HepG2 (cell line): ENCODE data around the gene PTPN2. TPM values are rescaled to one million over a fixed set of nuclear protein-coding genes. Genes with fewer than 3 reads are reported as not detected.

ENCODE experiments used
- ATAC-seq: fragments of 200-7000 bp; cut with Tn5 transposase; 3 replicates; pipeline ENCODE4 v1.9.1; 2020; ENCODE audit warnings: mild to moderate bottlenecking, moderate library complexity
- BruUV-seq: library from RNA; stranded (reverse); fragments of 400-500 nt; replicated peaks from 2 replicates; lab custom pipeline; 2021; lab: Mats Ljungman, UMichigan
- CTCF ChIA-PET: fragments of 300-600 bp; formaldehyde crosslinking; extraction: SDS; loops from one replicate; lab custom pipeline; 2021; ENCODE audit warnings: low total read pairs, inconsistent platforms, low intra/inter-chr PET ratio; lab: Yijun Ruan, JAX
- POLR2A ChIA-PET: fragments of 350-600 bp; sonication (Branson Sonifier 250); formaldehyde crosslinking; loops from one replicate; lab custom pipeline; 2020; ENCODE audit warnings: antibody characterized with exemption, inconsistent platforms; lab: Yijun Ruan, JAX
- DNase-seq: peaks from one replicate; pipeline ENCODE4 v3.0.0-alpha.2; 2015; ENCODE audit warnings: low spot score
- FAIRE-seq: peaks from 3 replicates; lab custom pipeline; 2011; peaks lifted over from hg19 to GRCh38; lab: Jason Lieb, UNC
- H2AFZ ChIP-seq: one replicate; pipeline ENCODE4 v1.6.1; 2011; ENCODE audit warnings: low read length, inconsistent platforms
- H3K27ac ChIP-seq: fragments of 300-600 bp; 3 replicates; pipeline ENCODE4 v1.8.0; 2011; ENCODE audit warnings: mixed run types, mild to moderate bottlenecking, mixed read lengths, low read length, inconsistent platforms; ENCODE audit not compliant: insufficient read depth; ENCODE audit errors: extremely low read length
- H3K27me3 ChIP-seq, 2 experiments: fragments of 200-600 bp in 1 of 2; 2 replicates in 1 of 2; 3 replicates in 1 of 2; pipeline versions ENCODE4 v1.6.0 to v1.8.0; 2011; ENCODE audit warnings: low read length in 2 of 2, mild to moderate bottlenecking in 2 of 2, moderate library complexity in 2 of 2, inconsistent platforms in 1 of 2; ENCODE audit not compliant: insufficient read depth in 2 of 2, control insufficient read depth in 1 of 2
- H3K36me3 ChIP-seq, 2 experiments: fragments of 200-600 bp in 1 of 2; replicated peaks in 1 of 2; 2 replicates in 1 of 2; 3 replicates in 1 of 2; pipeline versions ENCODE4 v1.5.1 to v1.8.0; 2011; ENCODE audit warnings: low read length in 2 of 2, inconsistent platforms in 1 of 2; ENCODE audit not compliant: insufficient read depth in 2 of 2, control insufficient read depth in 1 of 2
- H3K4me1 ChIP-seq: 2 replicates; pipeline ENCODE4 v1.5.1; 2012; ENCODE audit warnings: low read length, inconsistent platforms; ENCODE audit not compliant: insufficient read depth
- H3K4me2 ChIP-seq: 2 replicates; pipeline ENCODE4 v1.6.0; 2011; ENCODE audit warnings: low read depth, low read length, inconsistent platforms
- H3K4me3 ChIP-seq, 3 experiments: fragments of 200-600 bp in 1 of 3; sonication (generic), shearing (Covaris generic) in 1 of 3; replicated peaks in 1 of 3; 2 replicates each; pipeline ENCODE4 v1.5.1; 2011 to 2016; ENCODE audit warnings: low read length in 3 of 3, inconsistent platforms in 2 of 3, low read depth in 2 of 3, mild to moderate bottlenecking in 2 of 3, control low read depth in 1 of 3, mixed read lengths in 1 of 3; ENCODE audit not compliant: insufficient read depth in 1 of 3
- H3K79me2 ChIP-seq: one replicate; pipeline ENCODE4 v1.6.1; 2011; ENCODE audit warnings: low read length, inconsistent platforms; ENCODE audit not compliant: insufficient read depth
- H3K9ac ChIP-seq: 2 replicates; pipeline ENCODE4 v1.6.0; 2011; ENCODE audit warnings: mild to moderate bottlenecking, low read depth, low read length, inconsistent platforms; ENCODE audit not compliant: insufficient read depth
- H3K9me3 ChIP-seq: 2 replicates; pipeline ENCODE4 v1.5.1; 2012; ENCODE audit warnings: mild to moderate bottlenecking, low read length
- H4K20me1 ChIP-seq: 2 replicates; pipeline ENCODE4 v1.6.0; 2011; ENCODE audit warnings: inconsistent platforms, mild to moderate bottlenecking, low read length, moderate library complexity; ENCODE audit not compliant: insufficient read depth
- ATRX ChIP-seq: sonication (generic); formaldehyde crosslinking; IDR thresholded peaks from 2 replicates; pipeline ENCODE4 v1.4.0; 2020; ENCODE audit warnings: missing genetic modification reagents, borderline replicate concordance
- ZNF3 ChIP-seq: IDR thresholded peaks from 2 replicates; pipeline ENCODE4 v1.7.0; 2017; ENCODE audit warnings: inconsistent platforms
- WGBS: methylation state at CpG from one replicate; pipeline ENCODE4 v1.1.6; 2017; ENCODE audit warnings: low lambda C conversion rate; 5-methylcytosine and 5-hydroxymethylcytosine counted together
- in situ Hi-C: cut with HindIII; loops from 2 replicates; pipeline ENCODE4 v1.10.0; 2017; ENCODE audit warnings: low pct_unique_long_range_greater_than_20kb; ENCODE audit not compliant: extremely low pct_ligation_motif_present
- intact Hi-C: fragments of 100-400 bp; cut with micrococcal nuclease; formaldehyde crosslinking; loops from one replicate; pipeline ENCODE4 v1.10.0; 2022; ENCODE audit not compliant: unreplicated experiment
- polyA plus RNA-seq, 8 experiments: library from polyadenylated mRNA; depleted of rRNA in 3 of 8; stranded (reverse) in 7 of 8; unstranded in 1 of 8; fragments of >200 nt; fragmentation: Illumina TruSeq in 4 of 8; extraction: Trizol in 4 of 8; gene quantifications; 2 replicates each; pipeline versions ENCODE4 v1.2.1 to v1.2.3, GENCODE V29; 2011 to 2016; ENCODE audit warnings: low read depth in 4 of 8, missing spikeins in 1 of 8, mixed read lengths in 1 of 8; ENCODE audit not compliant: insufficient read depth in 1 of 8
- total RNA-seq, 5 experiments: library from RNA; depleted of rRNA; stranded (reverse); fragments of >200 nt; fragmentation: Illumina TruSeq; extraction: Trizol; gene quantifications; 2 replicates each; pipeline ENCODE4 v1.2.3, GENCODE V29; 2016; ENCODE audit warnings: low read depth in 1 of 5
- TF ChIP-seq, protein P1 (sequence below): sonication (generic); formaldehyde crosslinking; IDR thresholded peaks from 2 replicates; pipeline ENCODE4 v1.4.0; 2020; ENCODE audit warnings: missing genetic modification reagents
- TF ChIP-seq, protein P2 (sequence below), 2 experiments: sonication (generic) in 1 of 2; formaldehyde crosslinking in 1 of 2; IDR thresholded peaks; 2 replicates each; pipeline versions ENCODE4 v1.5.1 to v1.6.1; 2011 to 2020; ENCODE audit warnings: borderline replicate concordance in 1 of 2, low read depth in 1 of 2, low read length in 1 of 2, mild to moderate bottlenecking in 1 of 2, missing genetic modification reagents in 1 of 2, moderate library complexity in 1 of 2
- TF ChIP-seq, protein P3 (sequence below): sonication (generic); formaldehyde crosslinking; IDR thresholded peaks from 2 replicates; pipeline ENCODE4 v1.5.1; 2020; ENCODE audit warnings: missing genetic modification reagents, mild to moderate bottlenecking, borderline replicate concordance

The PTPN2 gene
- total and polyA plus RNA-seq, 2 of the 13 experiments (the other 11 are each of a cell fraction or from before 2014, with no cell fraction given) = 24.9 to 41.5 TPM

DNA sequence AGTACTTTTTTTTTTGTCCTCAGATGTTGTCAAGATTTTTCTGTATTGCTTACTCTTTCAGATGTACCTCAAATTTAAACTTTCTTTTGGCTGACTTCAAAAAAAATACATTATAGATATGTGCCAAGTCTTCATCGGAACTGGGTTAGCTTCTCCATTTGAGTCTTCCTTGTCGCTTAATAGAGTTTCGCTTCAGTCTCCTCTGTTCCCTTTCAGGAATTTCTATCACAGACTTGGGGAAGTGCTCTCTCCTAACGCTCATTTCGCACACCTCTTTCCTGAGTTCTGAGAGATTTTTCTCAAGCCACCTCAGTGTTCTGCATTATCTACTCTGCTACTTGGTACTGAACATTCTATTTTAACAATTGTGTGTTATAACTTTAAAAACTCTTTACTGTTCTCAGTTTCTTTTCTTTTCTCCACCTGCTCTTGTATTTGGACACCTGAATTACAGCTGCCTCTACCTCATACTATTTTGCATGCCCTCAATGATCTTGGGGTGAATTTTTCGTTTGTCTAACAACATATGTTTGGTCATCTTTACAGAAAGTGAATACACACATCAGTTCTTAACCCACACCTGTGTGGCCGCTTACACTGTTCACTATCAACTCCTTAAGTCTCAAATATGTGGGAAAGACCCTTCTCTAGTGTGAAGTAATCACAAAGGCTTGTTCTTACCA lies 16.5 kb downstream of the PTPN2 start:
- ChIA-PET CTCF (no interaction called here), POLR2A (no interaction called here)
- Histone ChIP-seq H2AFZ (no peak overlapping the region), H3K4me3 (no peak overlapping the region), H3K79me2 (peaks cover 63% of the 10 kb centered on the region), H3K4me1 (peaks cover 8% of the 10 kb centered on the region; the same call in 1 of the 2 replicates), H3K9ac (no peak overlapping the region), H3K9me3 (no peaks in the 10 kb centered on the region), H3K27me3 (no peaks in the 10 kb centered on the region), H3K27ac (no peak overlapping the region), H4K20me1 (no peaks in the 10 kb centered on the region; the same call in none of the 2 replicates), H3K36me3 (no peaks in the 10 kb centered on the region), H3K4me2 (no peak overlapping the region)
- intact Hi-C loops = no loop called here
- 91% methylated on average over 7 of the region's 7 CpGs for WGBS
- no peak for ATAC-seq
- FAIRE-seq = no peak
- no TSS peak for BruUV-seq
- DNase-seq = no peak
- in situ Hi-C loops = no loop called here
- TF ChIP-seq ATRX (no peak), ZNF3 (no peak)
- TF ChIP-seq, protein P1, sequence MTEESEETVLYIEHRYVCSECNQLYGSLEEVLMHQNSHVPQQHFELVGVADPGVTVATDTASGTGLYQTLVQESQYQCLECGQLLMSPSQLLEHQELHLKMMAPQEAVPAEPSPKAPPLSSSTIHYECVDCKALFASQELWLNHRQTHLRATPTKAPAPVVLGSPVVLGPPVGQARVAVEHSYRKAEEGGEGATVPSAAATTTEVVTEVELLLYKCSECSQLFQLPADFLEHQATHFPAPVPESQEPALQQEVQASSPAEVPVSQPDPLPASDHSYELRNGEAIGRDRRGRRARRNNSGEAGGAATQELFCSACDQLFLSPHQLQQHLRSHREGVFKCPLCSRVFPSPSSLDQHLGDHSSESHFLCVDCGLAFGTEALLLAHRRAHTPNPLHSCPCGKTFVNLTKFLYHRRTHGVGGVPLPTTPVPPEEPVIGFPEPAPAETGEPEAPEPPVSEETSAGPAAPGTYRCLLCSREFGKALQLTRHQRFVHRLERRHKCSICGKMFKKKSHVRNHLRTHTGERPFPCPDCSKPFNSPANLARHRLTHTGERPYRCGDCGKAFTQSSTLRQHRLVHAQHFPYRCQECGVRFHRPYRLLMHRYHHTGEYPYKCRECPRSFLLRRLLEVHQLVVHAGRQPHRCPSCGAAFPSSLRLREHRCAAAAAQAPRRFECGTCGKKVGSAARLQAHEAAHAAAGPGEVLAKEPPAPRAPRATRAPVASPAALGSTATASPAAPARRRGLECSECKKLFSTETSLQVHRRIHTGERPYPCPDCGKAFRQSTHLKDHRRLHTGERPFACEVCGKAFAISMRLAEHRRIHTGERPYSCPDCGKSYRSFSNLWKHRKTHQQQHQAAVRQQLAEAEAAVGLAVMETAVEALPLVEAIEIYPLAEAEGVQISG = no peak
- TF ChIP-seq, protein P2, sequence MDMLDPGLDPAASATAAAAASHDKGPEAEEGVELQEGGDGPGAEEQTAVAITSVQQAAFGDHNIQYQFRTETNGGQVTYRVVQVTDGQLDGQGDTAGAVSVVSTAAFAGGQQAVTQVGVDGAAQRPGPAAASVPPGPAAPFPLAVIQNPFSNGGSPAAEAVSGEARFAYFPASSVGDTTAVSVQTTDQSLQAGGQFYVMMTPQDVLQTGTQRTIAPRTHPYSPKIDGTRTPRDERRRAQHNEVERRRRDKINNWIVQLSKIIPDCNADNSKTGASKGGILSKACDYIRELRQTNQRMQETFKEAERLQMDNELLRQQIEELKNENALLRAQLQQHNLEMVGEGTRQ (IDR thresholded peaks at IDR 0.05; ENCODE audit: low read depth, low read length) = no peak
- TF ChIP-seq, protein P2 (CRISPR knock-in tag; IDR thresholded peaks at IDR 0.05; ENCODE audit: borderline replicate concordance) = no peak
- TF ChIP-seq, protein P3, sequence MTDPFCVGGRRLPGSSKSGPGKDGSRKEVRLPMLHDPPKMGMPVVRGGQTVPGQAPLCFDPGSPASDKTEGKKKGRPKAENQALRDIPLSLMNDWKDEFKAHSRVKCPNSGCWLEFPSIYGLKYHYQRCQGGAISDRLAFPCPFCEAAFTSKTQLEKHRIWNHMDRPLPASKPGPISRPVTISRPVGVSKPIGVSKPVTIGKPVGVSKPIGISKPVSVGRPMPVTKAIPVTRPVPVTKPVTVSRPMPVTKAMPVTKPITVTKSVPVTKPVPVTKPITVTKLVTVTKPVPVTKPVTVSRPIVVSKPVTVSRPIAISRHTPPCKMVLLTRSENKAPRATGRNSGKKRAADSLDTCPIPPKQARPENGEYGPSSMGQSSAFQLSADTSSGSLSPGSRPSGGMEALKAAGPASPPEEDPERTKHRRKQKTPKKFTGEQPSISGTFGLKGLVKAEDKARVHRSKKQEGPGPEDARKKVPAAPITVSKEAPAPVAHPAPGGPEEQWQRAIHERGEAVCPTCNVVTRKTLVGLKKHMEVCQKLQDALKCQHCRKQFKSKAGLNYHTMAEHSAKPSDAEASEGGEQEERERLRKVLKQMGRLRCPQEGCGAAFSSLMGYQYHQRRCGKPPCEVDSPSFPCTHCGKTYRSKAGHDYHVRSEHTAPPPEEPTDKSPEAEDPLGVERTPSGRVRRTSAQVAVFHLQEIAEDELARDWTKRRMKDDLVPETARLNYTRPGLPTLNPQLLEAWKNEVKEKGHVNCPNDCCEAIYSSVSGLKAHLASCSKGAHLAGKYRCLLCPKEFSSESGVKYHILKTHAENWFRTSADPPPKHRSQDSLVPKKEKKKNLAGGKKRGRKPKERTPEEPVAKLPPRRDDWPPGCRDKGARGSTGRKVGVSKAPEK = no peak
